GM12874 (cell line): ENCODE measurements around the gene ARHGAP10.

Source experiments
- TF ChIP-seq, protein P1 (sequence below): IDR thresholded peaks from 2 replicates; pipeline ENCODE4 v1.5.1; 2011; ENCODE audit warnings: low read depth, mild to moderate bottlenecking, control low read depth, low read length, moderate library complexity; ENCODE audit not compliant: insufficient read depth

The ARHGAP10 gene

DNA sequence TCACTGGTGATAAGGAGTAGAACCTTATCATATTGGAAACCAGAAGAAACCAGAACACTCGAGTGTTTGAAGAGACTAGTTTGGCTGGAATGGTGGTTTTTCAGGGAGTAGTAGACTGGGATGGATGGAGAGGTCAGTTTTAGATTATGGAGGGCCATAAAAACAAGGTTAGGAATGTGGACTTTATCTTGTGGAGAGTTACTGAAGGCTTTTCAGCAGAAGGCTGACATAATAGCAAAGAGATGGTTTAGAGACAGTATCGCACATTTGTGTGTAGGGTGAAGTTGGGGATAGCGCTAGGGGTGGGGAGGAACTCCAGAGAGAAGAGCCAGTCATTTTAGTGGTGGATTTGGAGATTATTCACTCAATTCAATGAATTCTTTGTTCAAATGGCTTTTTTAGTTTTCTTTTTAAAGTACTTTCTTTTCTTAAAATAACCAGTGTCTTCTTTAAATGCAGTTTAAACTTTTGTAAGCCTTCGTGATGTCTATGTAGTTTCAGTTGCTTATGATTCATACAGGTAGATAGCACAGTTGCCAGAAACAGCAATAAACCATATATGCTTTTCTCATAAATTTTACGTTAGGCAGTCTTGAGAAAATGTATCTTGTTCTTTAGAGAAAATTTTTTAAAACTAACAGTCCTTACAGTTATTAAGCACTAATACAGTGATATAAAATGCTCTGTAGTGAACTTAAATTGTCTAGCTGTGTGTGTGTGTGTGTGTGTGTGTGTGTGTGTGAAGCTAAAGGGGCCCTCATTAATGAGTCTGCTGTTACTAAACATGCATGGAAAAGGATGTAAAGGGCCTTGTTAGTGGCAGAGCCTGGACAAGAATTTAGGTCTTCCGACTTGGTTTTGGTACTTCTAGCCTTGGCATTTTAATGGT, 3.8 kb downstream of the ARHGAP10 start:
- TF ChIP-seq, protein P1, sequence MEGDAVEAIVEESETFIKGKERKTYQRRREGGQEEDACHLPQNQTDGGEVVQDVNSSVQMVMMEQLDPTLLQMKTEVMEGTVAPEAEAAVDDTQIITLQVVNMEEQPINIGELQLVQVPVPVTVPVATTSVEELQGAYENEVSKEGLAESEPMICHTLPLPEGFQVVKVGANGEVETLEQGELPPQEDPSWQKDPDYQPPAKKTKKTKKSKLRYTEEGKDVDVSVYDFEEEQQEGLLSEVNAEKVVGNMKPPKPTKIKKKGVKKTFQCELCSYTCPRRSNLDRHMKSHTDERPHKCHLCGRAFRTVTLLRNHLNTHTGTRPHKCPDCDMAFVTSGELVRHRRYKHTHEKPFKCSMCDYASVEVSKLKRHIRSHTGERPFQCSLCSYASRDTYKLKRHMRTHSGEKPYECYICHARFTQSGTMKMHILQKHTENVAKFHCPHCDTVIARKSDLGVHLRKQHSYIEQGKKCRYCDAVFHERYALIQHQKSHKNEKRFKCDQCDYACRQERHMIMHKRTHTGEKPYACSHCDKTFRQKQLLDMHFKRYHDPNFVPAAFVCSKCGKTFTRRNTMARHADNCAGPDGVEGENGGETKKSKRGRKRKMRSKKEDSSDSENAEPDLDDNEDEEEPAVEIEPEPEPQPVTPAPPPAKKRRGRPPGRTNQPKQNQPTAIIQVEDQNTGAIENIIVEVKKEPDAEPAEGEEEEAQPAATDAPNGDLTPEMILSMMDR, result no peak

DNA sequence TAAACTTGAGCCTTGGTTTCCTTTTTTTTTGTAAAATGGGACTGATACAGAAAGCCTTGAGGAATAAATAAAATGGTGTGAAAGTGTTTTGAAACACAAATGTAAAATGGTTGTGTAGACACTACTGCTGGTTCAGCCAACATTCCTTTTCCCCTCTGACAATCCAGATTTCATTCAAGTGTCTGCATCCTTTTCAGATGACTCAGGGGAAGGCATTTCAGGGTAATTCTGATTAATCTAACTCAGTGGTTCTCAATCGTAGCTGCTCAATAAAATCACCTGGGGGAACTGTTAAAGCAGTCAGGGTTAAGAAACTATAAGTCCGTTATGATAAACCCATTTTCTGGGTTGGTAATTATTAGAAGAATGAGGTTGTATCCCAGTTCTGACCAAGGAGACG, 4.6 kb downstream of the ARHGAP10 start:
- TF ChIP-seq, protein P1, result no peak

DNA sequence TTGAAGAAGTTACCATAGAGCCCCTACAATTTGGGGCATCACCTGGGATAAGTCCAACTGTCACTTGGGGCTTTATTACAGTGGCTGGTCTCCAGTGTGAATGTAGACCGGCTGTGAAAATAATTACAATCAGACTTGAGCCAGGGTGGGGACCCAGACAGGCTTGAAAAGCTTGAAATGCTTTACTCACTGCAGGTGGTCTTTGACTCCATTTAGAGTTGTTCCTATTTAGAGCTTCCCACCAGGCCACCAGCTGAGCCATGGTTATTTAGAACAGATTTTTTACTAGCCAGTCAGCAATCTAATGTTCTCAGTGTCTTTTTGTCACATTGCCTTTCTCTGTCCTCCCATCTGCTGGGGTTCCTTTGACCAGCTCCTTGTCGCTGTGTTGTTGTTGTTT, 5.7 kb downstream of the ARHGAP10 start:
- TF ChIP-seq, protein P1, result no peak

DNA sequence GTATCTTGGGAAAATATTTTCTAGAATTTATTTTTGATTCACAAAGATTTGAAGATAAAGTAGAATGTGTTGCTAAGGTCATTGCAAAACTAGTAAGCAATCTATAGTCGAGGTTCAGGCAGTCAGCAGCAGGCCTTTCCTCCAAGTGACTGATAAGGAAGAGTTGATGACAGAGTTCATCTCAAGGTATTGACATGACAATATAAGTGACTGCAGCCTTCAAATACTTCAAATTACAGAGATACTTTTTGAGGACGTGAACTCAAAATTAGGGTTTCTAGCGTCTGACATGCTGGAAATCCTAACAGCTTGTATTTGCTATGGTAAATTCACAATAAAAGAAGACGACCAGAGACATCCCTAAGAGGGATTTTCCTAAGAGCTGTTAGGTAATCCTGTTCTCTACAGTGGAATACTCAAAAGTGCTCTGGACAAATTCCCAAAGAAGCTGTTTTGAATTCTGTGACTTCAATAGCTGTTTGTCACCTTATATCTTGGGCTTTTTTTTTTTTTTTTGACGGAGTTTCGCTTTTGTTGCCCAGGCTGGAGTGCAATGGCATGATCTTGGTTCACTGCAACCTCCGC, 7.4 kb downstream of the ARHGAP10 start:
- TF ChIP-seq, protein P1, result no peak

DNA sequence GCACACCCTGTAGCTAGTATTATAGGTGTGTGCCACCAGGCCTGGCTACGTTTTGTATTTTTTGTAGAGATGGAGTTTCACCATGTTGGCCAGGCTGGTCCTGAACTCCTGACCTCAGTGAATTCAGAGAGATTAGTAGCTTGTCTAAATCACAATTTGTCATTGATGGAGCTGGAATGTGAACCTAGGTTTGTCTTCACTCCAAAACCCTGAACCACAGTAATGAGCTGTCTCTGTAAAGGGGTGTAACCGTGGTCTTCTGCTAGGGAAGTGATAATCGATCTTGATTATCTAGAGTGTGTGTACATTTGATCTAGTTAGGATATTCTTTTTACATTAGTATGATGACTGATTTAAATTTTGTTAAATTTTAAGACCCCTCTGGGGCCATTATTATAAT, 8.3 kb downstream of the ARHGAP10 start:
- TF ChIP-seq, protein P1, result no peak

DNA sequence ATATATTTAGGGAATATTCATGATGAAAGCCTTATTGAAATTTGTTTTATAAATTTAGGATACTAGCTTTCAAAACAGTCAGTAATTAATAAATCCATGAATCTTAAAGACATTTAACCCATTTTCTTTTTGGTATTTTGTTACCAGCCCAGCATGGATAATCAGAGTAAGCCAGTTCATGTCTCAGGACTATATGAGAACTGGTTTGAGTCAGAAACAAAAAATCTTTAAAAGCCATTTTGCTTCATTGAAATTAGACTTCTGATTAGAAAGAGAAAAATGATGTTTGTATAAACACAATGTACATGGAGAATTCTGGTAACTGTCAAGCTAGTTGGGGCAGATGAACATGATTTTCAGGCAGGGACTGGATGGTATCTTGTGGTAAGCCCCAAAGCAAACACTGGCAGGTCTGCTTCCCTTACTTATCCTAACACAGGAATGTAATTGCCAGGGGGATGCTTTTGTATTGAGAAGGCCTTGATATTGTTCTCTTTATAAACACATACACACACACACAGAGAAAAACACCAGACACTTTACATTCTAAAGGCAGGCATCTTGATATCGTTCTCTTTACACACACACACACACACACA, 9.4 kb downstream of the ARHGAP10 start:
- TF ChIP-seq, protein P1, result no peak

DNA sequence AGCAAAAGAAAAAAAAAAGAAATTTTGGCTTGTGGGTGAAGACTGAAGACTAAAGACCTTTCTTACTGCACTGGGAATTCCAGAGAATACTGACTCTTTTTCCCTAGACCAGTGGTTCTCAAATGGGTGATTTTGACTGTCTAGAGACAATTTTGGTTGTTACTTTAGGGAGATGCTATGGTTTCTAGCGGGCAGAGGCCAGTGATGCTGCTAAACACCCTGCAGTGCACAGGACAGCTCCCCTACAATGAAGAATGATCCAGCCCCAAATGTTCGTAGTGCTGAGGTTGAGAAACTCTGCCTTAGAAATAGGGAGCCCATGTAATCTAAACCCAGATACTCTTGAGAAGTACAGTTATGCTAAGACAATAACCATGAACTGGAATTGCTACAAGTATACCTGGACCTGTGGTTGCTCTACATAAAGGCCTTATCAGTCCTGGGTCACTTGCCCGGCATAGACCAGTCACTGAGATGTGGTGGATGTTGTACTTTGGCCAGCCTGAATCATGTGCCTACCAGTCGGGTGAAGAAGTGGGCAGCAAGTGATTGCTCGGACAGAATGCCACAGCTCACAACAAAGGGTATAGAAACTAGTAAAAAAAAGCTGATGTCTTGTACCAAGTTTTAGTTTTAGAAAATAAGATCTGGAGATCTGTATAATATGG, 16.0 kb downstream of the ARHGAP10 start:
- TF ChIP-seq, protein P1, result no peak
